K562 (cell line): ENCODE measurements around the gene APBB2. TPM values are rescaled to one million over a fixed set of nuclear protein-coding genes. Genes with fewer than 3 reads are reported as not detected.
A peak's percentile ranks its signal among the peaks of the same experiment; 100 is the strongest.

Experiments used
- ATAC-seq: fragments of 200-7000 bp; cut with Tn5 transposase; 3 replicates; pipeline ENCODE4 v1.9.1; 2020; ENCODE audit warnings: moderate library complexity
- BruUV-seq: library from RNA; stranded (reverse); fragments of 400-500 nt; replicated peaks from 2 replicates; lab custom pipeline; 2021; lab: Mats Ljungman, UMichigan
- CTCF ChIA-PET: fragments of 300-600 bp; formaldehyde crosslinking; extraction: SDS; loops from one replicate; lab custom pipeline; 2021; ENCODE audit warnings: low intra/inter-chr PET ratio; lab: Yijun Ruan, JAX
- POLR2A ChIA-PET: fragments of 300-600, 350-650 bp; sonication (Branson Sonifier 250); formaldehyde crosslinking; extraction: SDS; loops from one replicate; lab custom pipeline; 2021; ENCODE audit warnings: antibody characterized with exemption, inconsistent platforms; lab: Yijun Ruan, JAX
- DNase-seq, 4 experiments: peaks; one replicate each; pipeline versions ENCODE4 v3.0.0 to v3.0.0-alpha.2; 2011 to 2018; ENCODE audit warnings: low spot score in 3 of 4, mixed read lengths in 3 of 4; ENCODE audit errors: extremely low read depth in 1 of 4
- FAIRE-seq: peaks from 2 replicates; lab custom pipeline; 2011; peaks lifted over from hg19 to GRCh38; lab: Jason Lieb, UNC
- H2AFZ ChIP-seq: 2 replicates; pipeline ENCODE4 v1.6.0; 2011; ENCODE audit warnings: low read depth, low read length, control low read depth, inconsistent platforms
- H3K27ac ChIP-seq: fragments of 200-600 bp; 3 replicates; pipeline ENCODE4 v1.8.0; 2011; ENCODE audit warnings: low read depth, mild to moderate bottlenecking, control low read depth, inconsistent platforms, low read length, moderate library complexity, mixed read lengths; ENCODE audit errors: extremely low read depth
- H3K27me3 ChIP-seq, 2 experiments: fragments of 300-600 bp in 1 of 2; 2 replicates in 1 of 2; 3 replicates in 1 of 2; pipeline versions ENCODE4 v1.6.0 to v1.8.0; 2011; ENCODE audit warnings: inconsistent platforms in 2 of 2, low read length in 2 of 2, mild to moderate bottlenecking in 1 of 2, mixed read lengths in 1 of 2, moderate library complexity in 1 of 2; ENCODE audit not compliant: control insufficient read depth in 2 of 2, insufficient read depth in 2 of 2
- H3K36me3 ChIP-seq: fragments of 300-600 bp; 3 replicates; pipeline ENCODE4 v1.8.0; 2011; ENCODE audit warnings: mild to moderate bottlenecking, low read length, inconsistent platforms; ENCODE audit not compliant: control insufficient read depth, insufficient read depth
- H3K4me1 ChIP-seq, 2 experiments: fragments of 200-600 bp in 1 of 2; replicated peaks in 1 of 2; 2 replicates in 1 of 2; 3 replicates in 1 of 2; pipeline versions ENCODE4 v1.5.1 to v1.8.0; 2011; ENCODE audit warnings: inconsistent platforms in 2 of 2, low read length in 2 of 2, mild to moderate bottlenecking in 1 of 2, mixed read lengths in 1 of 2, moderate library complexity in 1 of 2; ENCODE audit not compliant: control insufficient read depth in 2 of 2, insufficient read depth in 2 of 2
- H3K4me2 ChIP-seq: 2 replicates; pipeline ENCODE4 v1.6.1; 2011; ENCODE audit warnings: low read length, control low read depth, inconsistent platforms, mixed read lengths; ENCODE audit not compliant: insufficient read depth
- H3K4me3 ChIP-seq: fragments of 200-600 bp; sonication (generic), shearing (Covaris generic); 2 replicates; pipeline ENCODE4 v1.5.1; 2016; ENCODE audit warnings: control low read depth, inconsistent platforms
- H3K79me2 ChIP-seq: fragments of 200-600 bp; 3 replicates; pipeline ENCODE4 v1.8.0; 2011; ENCODE audit warnings: low read length, inconsistent platforms; ENCODE audit not compliant: control insufficient read depth, insufficient read depth
- H3K9ac ChIP-seq, 2 experiments: 2 replicates each; pipeline versions ENCODE4 v1.6.0 to v1.6.1; 2011; ENCODE audit warnings: low read depth in 2 of 2, low read length in 2 of 2, control low read depth in 1 of 2, inconsistent platforms in 1 of 2, mild to moderate bottlenecking in 1 of 2, mixed read lengths in 1 of 2; ENCODE audit not compliant: insufficient read depth in 1 of 2
- H3K9me1 ChIP-seq: one replicate; pipeline ENCODE4 v1.6.0; 2011; ENCODE audit warnings: inconsistent platforms, mild to moderate bottlenecking, low read length, moderate library complexity; ENCODE audit not compliant: control insufficient read depth, insufficient read depth
- H3K9me3 ChIP-seq: replicated peaks from 2 replicates; pipeline ENCODE4 v1.5.1; 2011; ENCODE audit warnings: low read depth, low read length, inconsistent platforms; ENCODE audit not compliant: control insufficient read depth, insufficient read depth
- H4K20me1 ChIP-seq: replicated peaks from 2 replicates; pipeline ENCODE4 v1.6.1; 2011; ENCODE audit warnings: low read length, inconsistent platforms, mixed read lengths; ENCODE audit not compliant: control insufficient read depth, insufficient read depth
- CSDE1 ChIP-seq, 2 experiments: fragments of 450-650 bp; IDR thresholded peaks; 2 replicates each; pipeline ENCODE4 v1.6.1; 2016; ENCODE audit warnings: mild to moderate bottlenecking in 1 of 2
- ETS2 ChIP-seq: IDR thresholded peaks from 2 replicates; pipeline ENCODE4 v1.6.1; 2016; ENCODE audit warnings: borderline replicate concordance, missing genetic modification characterization, mild to moderate bottlenecking, moderate library complexity, missing compliant biosample characterization; ENCODE audit not compliant: poor library complexity, severe bottlenecking
- FOSL1 ChIP-seq: fragments of 200-800 bp; sonication (Bioruptor generic); conservative IDR thresholded peaks from 2 replicates; pipeline ENCODE4 v1.6.1; 2016; ENCODE audit warnings: missing genetic modification characterization, missing compliant biosample characterization
- HNRNPUL1 ChIP-seq: fragments of 200-400 bp; formaldehyde crosslinking; IDR thresholded peaks from 2 replicates; pipeline ENCODE4 v1.6.1; 2017; ENCODE audit warnings: low read length
- KLF16 ChIP-seq: IDR thresholded peaks from 2 replicates; pipeline ENCODE4 v1.6.1; 2016; ENCODE audit warnings: antibody characterized with exemption
- NCOA6 ChIP-seq: fragments of 450-650 bp; IDR thresholded peaks from 2 replicates; pipeline ENCODE4 v1.6.1; 2017; ENCODE audit warnings: mild to moderate bottlenecking
- NR2C1 ChIP-seq, 2 experiments: fragments of 450-650 bp; IDR thresholded peaks; 2 replicates each; pipeline ENCODE4 v1.6.1; 2017; ENCODE audit warnings: mild to moderate bottlenecking in 2 of 2, antibody characterized with exemption in 1 of 2, inconsistent platforms in 1 of 2, missing compliant biosample characterization in 1 of 2, missing genetic modification characterization in 1 of 2
- POLR2AphosphoS5 ChIP-seq: IDR thresholded peaks from 2 replicates; pipeline ENCODE4 v1.6.1; 2011; ENCODE audit warnings: mild to moderate bottlenecking, low read depth, low read length, moderate library complexity; ENCODE audit not compliant: control insufficient read depth, insufficient read depth
- RBM25 ChIP-seq: fragments of 200-400 bp; formaldehyde crosslinking; IDR thresholded peaks from 2 replicates; pipeline ENCODE4 v1.6.1; 2018; ENCODE audit warnings: low read length, low read depth, moderate library complexity; ENCODE audit not compliant: severe bottlenecking
- ZNF24 ChIP-seq: fragments of 450-650 bp; IDR thresholded peaks from 2 replicates; pipeline ENCODE4 v1.6.1; 2016
- ZNF263 ChIP-seq: sonication (generic); formaldehyde crosslinking; IDR thresholded peaks from 2 replicates; pipeline ENCODE4 v1.8.0; 2022; ENCODE audit warnings: mild to moderate bottlenecking, missing genetic modification reagents, borderline replicate concordance
- WGBS: fragments of 100-300 bp; shearing (Covaris generic); methylation state at CpG from one replicate; pipeline ENCODE4 v1.1.6; 2016; ENCODE audit warnings: low coverage, mixed read lengths; ENCODE audit not compliant: insufficient coverage; ENCODE audit errors: missing lambda C conversion rate; 5-methylcytosine and 5-hydroxymethylcytosine counted together
- in situ Hi-C: fragments of 300-500 bp; cut with MboI; formaldehyde crosslinking; loops from 4 replicates; pipeline ENCODE4 v1.15.0; 2018; ENCODE audit warnings: inconsistent platforms, mixed read lengths
- intact Hi-C: fragments of 100-400 bp; cut with micrococcal nuclease; formaldehyde crosslinking; loops from 2 replicates; pipeline ENCODE4 v1.14.2; 2022
- polyA plus RNA-seq, 8 experiments: library from polyadenylated mRNA; depleted of rRNA in 4 of 8; stranded (reverse) in 5 of 8; unstranded in 3 of 8; fragments of >200 nt; fragmentation: Nextera tagmentation in 2 of 8; fragmentation: Illumina TruSeq in 1 of 8; extraction: Ambion mirVana in 2 of 8; extraction: Trizol in 1 of 8; gene quantifications; 2 replicates each; pipeline versions ENCODE4 v1.2.1 to v1.2.3, GENCODE V29; 2011 to 2014; ENCODE audit warnings: inconsistent platforms in 1 of 8, missing spikeins in 1 of 8
- total RNA-seq, 7 experiments: library from RNA; depleted of rRNA in 6 of 7; stranded (reverse); fragments of >200 nt in 6 of 7; fragmentation: Illumina TruSeq in 2 of 7; extraction: Trizol in 2 of 7; gene quantifications; 2 replicates each; pipeline versions ENCODE4 v1.2.1 to v1.2.3, GENCODE V29; 2011 to 2021; ENCODE audit warnings: low replicate concordance in 1 of 7

APBB2 gene
- total and polyA plus RNA-seq, 9 of the 15 experiments (the other 6 are each of a cell fraction or from before 2014, with no cell fraction given), result 0.08 to 2.1 (median 1.4) TPM

GRCh38 chr4:41204400-41204978, 9.9 kb downstream of the APBB2 start:
- peaks cover 3 to 8% of the 10 kb centered on the region in 2 experiments; a peak in 2 of 5 replicates for H3K27me3 ChIP-seq
- no peaks in the 10 kb centered on the region for H4K20me1 ChIP-seq
- no peaks in the 10 kb centered on the region for H3K36me3 ChIP-seq
- DNase-seq (no peak), ATAC-seq (no peak), FAIRE-seq (no peak)
- no peaks in the 10 kb centered on the region; a peak in 1 of 5 replicates for H3K4me1 ChIP-seq
- H3K9me1 ChIP-seq, result no peaks in the 10 kb centered on the region
- 6% methylated on average over 8 of the region's 8 CpGs for WGBS
- H3K9ac ChIP-seq, result no peak overlapping the region
- ChIA-PET POLR2A (interaction anchor here (0.6 to 1.3 kb wide), 3 partner anchors 10 to 761 kb away, joined by 3 to 4 read pairs (median 3); partner anchors contain the start of gene APBB2), CTCF (no interaction called here)
- intact Hi-C loops (no loop called here), in situ Hi-C loops (no loop called here)
- no peaks in the 10 kb centered on the region for H3K9me3 ChIP-seq
- H2AFZ ChIP-seq, result no peak overlapping the region
- H3K4me3 ChIP-seq, result no peak overlapping the region
- H3K79me2 ChIP-seq, result no peaks in the 10 kb centered on the region
- H3K4me2 ChIP-seq, result no peak overlapping the region
- no TSS peak for BruUV-seq
- TF ChIP-seq FOSL1 (tag) (0 out of 2 replicates have a peak, but pooled peaks have one; percentile 13), KLF16 (no peak)
- no peak overlapping the region for H3K27ac ChIP-seq

- H3K4me3 ChIP-seq, result no peak overlapping the region
- no peak overlapping the region for H2AFZ ChIP-seq
- H3K4me2 ChIP-seq, result no peak overlapping the region
- H3K9ac ChIP-seq, result no peak overlapping the region
- intact Hi-C loops (no loop called here), in situ Hi-C loops (no loop called here)
- no TSS peak for BruUV-seq
- WGBS, result 2% methylated on average over 6 of the region's 6 CpGs
- no peaks in the 10 kb centered on the region for H3K36me3 ChIP-seq
- no peaks in the 10 kb centered on the region for H4K20me1 ChIP-seq
- no peaks in the 10 kb centered on the region for H3K79me2 ChIP-seq
- H3K9me1 ChIP-seq, result no peaks in the 10 kb centered on the region
- no peaks in the 10 kb centered on the region for H3K9me3 ChIP-seq
- H3K27me3 ChIP-seq, result peaks cover 3 to 8% of the 10 kb centered on the region in 2 experiments; a peak in 2 of 5 replicates
- no peak overlapping the region for H3K27ac ChIP-seq
- FAIRE-seq (no peak), ATAC-seq (no peak), DNase-seq (no peak)
- TF ChIP-seq ETS2 (tag) (no peak), POLR2AphosphoS5 (no peak), NR2C1 (IDR thresholded peaks at IDR 0.05) (no peak), NR2C1 (tag; IDR thresholded peaks at IDR 0.05) (no peak), ZNF24 (no peak), CSDE1 (IDR thresholded peaks at IDR 0.05) (no peak), RBM25 (no peak), HNRNPUL1 (no peak), ZNF263 (CRISPR knock-in tag) (no peak), NCOA6 (no peak)
- ChIA-PET POLR2A (interaction anchor here (1.3 kb wide), 1 partner anchor 11 kb away, joined by 3 read pairs; the partner anchor contains the start of gene APBB2), CTCF (no interaction called here)
- no peaks in the 10 kb centered on the region for H3K4me1 ChIP-seq
Measured at GRCh38 chr4:41203841-41204240, 10.5 kb downstream of the APBB2 start.
